Subcutaneous adipose tissue (tissue), 4 donors: ENCODE results near the gene CD83. TPM values are rescaled to one million over a fixed set of nuclear protein-coding genes. Genes with fewer than 3 reads are reported as not detected.

Experiments
- CTCF ChIP-seq: fragments of 450-650 bp; IDR thresholded peaks from one replicate; pipeline ENCODE4 v1.5.1; 2016; ENCODE audit warnings: low read depth, mild to moderate bottlenecking, control low read depth, antibody characterized with exemption, moderate library complexity
- total RNA-seq, 4 donors: library from RNA; depleted of rRNA; stranded (reverse); fragments of >200 nt; gene quantifications; one replicate each; pipeline ENCODE4 v1.1.0, GENCODE V29; 2016

Gene CD83
- total RNA-seq, 4 donors from 2014 or later, result 3.2 to 30.1 (median 4.8) TPM

GRCh38 chr6:14132244-14132920, 14.8 kb downstream of the CD83 start:
- no peak for TF ChIP-seq CTCF

GRCh38 chr6:14132921-14133275, 15.3 kb downstream of the CD83 start:
- no peak for TF ChIP-seq CTCF

GRCh38 chr6:14134211-14134910, 16.8 kb downstream of the CD83 start:
- TF ChIP-seq CTCF, result no peak

- no peak for TF ChIP-seq CTCF
These were observed 18.4 kb downstream of the CD83 start for GRCh38 chr6:14135893-14136539.

GRCh38 chr6:14138701-14139215, 21.2 kb downstream of the CD83 start:
- no peak for TF ChIP-seq CTCF

- TF ChIP-seq CTCF, result no peak
These were observed 23.9 kb downstream of the CD83 start for GRCh38 chr6:14141351-14142062.
